Measurements from ENCODE around the gene VLDLR. TPM values are rescaled to one million over a fixed set of nuclear protein-coding genes. Genes with fewer than 3 reads are reported as not detected.
A peak's percentile ranks its signal among the peaks of the same experiment; 100 is the strongest.

Gene VLDLR
- total and polyA plus RNA-seq, 12 donors: 17.9 to 153 (median 137) TPM

DNA sequence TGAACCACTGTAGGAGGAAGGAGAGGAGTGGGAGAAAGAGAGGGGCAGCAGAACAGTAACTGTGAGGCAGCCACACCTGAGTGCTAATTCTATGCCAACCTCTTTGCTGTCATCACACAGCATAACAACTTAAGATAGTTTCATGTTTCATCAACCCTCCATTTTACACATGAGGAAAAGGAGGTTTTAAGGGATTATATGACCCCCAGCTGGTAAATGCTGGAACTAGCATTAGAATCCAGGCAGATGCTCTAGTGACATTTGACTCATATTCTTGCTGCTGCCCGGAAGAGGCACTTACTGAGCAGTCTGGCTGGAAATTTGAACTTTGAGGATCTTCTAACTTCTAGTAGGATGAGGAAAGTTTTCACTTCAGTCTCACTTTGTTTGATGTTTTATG, 24.1 kb upstream of the VLDLR start:
- WGBS, 2 donors: 60 to 76% methylated on average over 1 of the region's 1 CpG
- no peak for DNase-seq

GRCh38 chr9:2599896-2600295, 21.7 kb upstream of the VLDLR start:
- no peaks in the 10 kb centered on the region for H3K36me3 ChIP-seq
- no peak for ATAC-seq
- WGBS, 2 donors: 85 to 86% methylated on average over 2 of the region's 2 CpGs
- no peaks in the 10 kb centered on the region for H3K9me3 ChIP-seq
- no peak for DNase-seq
- H3K4me3 ChIP-seq: no peak overlapping the region
- intact Hi-C loops (cut with DNase I): no loop called here
- peaks cover 0 to 20% (median 7%) of the 10 kb centered on the region in 9 donors for H3K4me1 ChIP-seq
- H3K27ac ChIP-seq: no peak overlapping the region
- TF ChIP-seq CTCF (IDR thresholded peaks at IDR 0.05): no peak
- no peaks in the 10 kb centered on the region for H3K27me3 ChIP-seq

More for the DNA sequence above, 24.1 kb upstream of the VLDLR start:
- ATAC-seq: peak in 1 of 8 donors; percentile 22
- Histone ChIP-seq H3K27ac (no peak overlapping the region), H3K9me3 (peaks cover 0 to 15% (median under 1%) of the 10 kb centered on the region in 11 donors), H3K27me3 (no peaks in the 10 kb centered on the region), H3K36me3 (no peaks in the 10 kb centered on the region), H3K4me3 (no peak overlapping the region), H3K4me1 (peaks cover 0 to 6% (median 1%) of the 10 kb centered on the region in 9 donors)
- intact Hi-C loops (cut with DNase I): no loop called here
- peak in 1 of 9 donors; percentile 22 for TF ChIP-seq CTCF (IDR thresholded peaks at IDR 0.05)

- H3K4me3 ChIP-seq: no peak overlapping the region
- ATAC-seq: no peak
- intact Hi-C loops (cut with DNase I): no loop called here
- H3K27ac ChIP-seq: no peak overlapping the region
- TF ChIP-seq CTCF (IDR thresholded peaks at IDR 0.05): peak in 2 of 9 donors; percentile 24 to 33
- WGBS, 2 donors: 91 to 95% methylated on average over 2 of the region's 2 CpGs
- no peaks in the 10 kb centered on the region for H3K36me3 ChIP-seq
- H3K9me3 ChIP-seq: no peaks in the 10 kb centered on the region
- H3K4me1 ChIP-seq: peaks cover 0 to 20% (median 7%) of the 10 kb centered on the region in 9 donors
- DNase-seq: no peak
- H3K27me3 ChIP-seq: no peaks in the 10 kb centered on the region
Measured at GRCh38 chr9:2600307-2600706, 21.3 kb upstream of the VLDLR start.

DNA sequence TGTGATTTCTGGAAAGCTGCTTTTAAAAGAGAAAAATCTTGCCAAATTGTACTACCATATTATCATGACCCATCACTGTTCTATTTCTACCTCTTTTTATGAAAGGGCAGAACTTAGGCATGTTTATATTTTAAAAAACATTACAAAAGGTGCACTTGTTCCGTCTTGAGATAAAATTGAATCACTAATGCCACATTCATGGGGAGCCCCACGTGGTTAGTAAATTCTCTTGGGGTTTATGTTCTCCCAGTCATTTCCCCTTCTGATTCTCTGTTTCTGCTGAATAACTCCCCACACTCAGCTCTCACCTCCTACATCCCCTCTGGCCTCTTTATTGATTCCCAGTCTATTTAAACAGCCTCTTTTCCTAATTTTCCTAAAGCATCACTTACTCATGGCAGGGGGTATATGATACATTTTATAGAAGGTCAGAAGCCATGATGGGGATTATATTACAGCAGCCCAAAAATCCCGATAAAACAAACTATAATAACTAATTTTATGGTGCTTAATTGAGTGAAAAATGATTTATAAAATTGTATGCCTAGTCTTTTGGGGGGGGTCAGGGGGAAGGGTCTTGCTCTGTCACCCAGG, 19.7 kb upstream of the VLDLR start:
- Histone ChIP-seq H3K27ac (peak overlapping the region in 5 of 10 donors; percentile 12 to 56 (median 35)), H3K27me3 (no peaks in the 10 kb centered on the region), H3K36me3 (no peaks in the 10 kb centered on the region), H3K4me1 (peaks cover 0 to 20% (median 7%) of the 10 kb centered on the region in 9 donors), H3K9me3 (no peaks in the 10 kb centered on the region), H3K4me3 (no peak overlapping the region)
- DNase-seq: no peak
- no peak for ATAC-seq
- 69 to 89% methylated on average over 3 of the region's 3 CpGs for WGBS, 2 donors
- intact Hi-C loops (cut with DNase I): no loop called here
- no peak for TF ChIP-seq CTCF (IDR thresholded peaks at IDR 0.05)
